Prostate gland (tissue), 2 donors: Measurements from ENCODE around the gene HOXA5.

Experiments
- POLR2A ChIP-seq: fragments of 450-650 bp; IDR thresholded peaks from one replicate; pipeline ENCODE4 v1.6.1; 2016; ENCODE audit warnings: antibody characterized with exemption, mild to moderate bottlenecking
- TF ChIP-seq, protein P1 (sequence below), 4 experiments: fragments of 200-600 bp in 2 of 4; fragments of 450-650 bp in 2 of 4; sonication (generic) in 2 of 4; IDR thresholded peaks; 1 replicate in 3 of 4; 2 replicates in 1 of 4; pipeline ENCODE4 v1.5.1; 2016 to 2019; ENCODE audit warnings: antibody characterized with exemption in 4 of 4, mild to moderate bottlenecking in 2 of 4, moderate library complexity in 2 of 4

DNA sequence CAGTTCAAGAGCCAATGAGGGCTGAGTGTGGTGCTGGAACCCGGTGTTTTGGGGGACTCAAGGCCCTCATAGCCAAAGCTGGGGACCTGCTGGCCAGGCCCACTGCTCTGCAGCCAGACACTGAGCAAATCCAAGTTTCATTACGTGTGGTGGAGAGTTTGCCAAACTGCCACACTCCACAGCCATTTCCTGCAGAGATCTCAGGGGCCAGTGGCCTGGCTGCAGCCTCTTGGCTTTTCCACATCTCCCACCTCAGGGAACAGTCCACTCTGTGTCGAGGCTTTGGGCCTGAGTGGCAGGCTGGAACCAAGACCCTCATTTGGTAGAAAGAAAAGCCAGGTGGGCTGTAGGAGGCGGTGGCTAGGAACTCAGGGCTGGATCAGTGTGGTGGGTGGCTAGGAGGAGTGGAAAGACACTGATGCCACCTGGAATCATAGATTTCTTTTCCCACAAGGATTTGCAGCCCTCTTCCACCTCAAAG is 38.4 kb upstream of the HOXA5 start:
- TF ChIP-seq, protein P1, sequence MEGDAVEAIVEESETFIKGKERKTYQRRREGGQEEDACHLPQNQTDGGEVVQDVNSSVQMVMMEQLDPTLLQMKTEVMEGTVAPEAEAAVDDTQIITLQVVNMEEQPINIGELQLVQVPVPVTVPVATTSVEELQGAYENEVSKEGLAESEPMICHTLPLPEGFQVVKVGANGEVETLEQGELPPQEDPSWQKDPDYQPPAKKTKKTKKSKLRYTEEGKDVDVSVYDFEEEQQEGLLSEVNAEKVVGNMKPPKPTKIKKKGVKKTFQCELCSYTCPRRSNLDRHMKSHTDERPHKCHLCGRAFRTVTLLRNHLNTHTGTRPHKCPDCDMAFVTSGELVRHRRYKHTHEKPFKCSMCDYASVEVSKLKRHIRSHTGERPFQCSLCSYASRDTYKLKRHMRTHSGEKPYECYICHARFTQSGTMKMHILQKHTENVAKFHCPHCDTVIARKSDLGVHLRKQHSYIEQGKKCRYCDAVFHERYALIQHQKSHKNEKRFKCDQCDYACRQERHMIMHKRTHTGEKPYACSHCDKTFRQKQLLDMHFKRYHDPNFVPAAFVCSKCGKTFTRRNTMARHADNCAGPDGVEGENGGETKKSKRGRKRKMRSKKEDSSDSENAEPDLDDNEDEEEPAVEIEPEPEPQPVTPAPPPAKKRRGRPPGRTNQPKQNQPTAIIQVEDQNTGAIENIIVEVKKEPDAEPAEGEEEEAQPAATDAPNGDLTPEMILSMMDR (IDR thresholded peaks at IDR 0.05), result no peak
- no peak for TF ChIP-seq POLR2A
